ENCODE results near the gene CCDC149.

- TF ChIP-seq POLR2AphosphoS5 (IDR thresholded peaks at IDR 0.05; ENCODE audit: borderline replicate concordance, low read depth, low read length) (no peak), EZH2 (IDR thresholded peaks at IDR 0.05) (no peak)
Measured at GRCh38 chr4:24799196-24799543, 113.7 kb downstream of the CCDC149 start.

Measured in SK-N-MC (cell line).